GM13976 (cell line): ENCODE results near the gene ARFRP1.
"Not testable (repeated sequence)": the region's sequence is repeated elsewhere in the genome, so short reads cannot be mapped to it uniquely, and the experiment has no call there.

Experiments used
- DNase-seq: peaks from one replicate; pipeline ENCODE4 v3.0.0; 2012; ENCODE audit warnings: low spot score
- CTCF ChIP-seq: IDR thresholded peaks from 2 replicates; pipeline ENCODE4 v1.5.1; 2012; ENCODE audit warnings: borderline replicate concordance, mild to moderate bottlenecking; ENCODE audit not compliant: insufficient read depth; ENCODE audit errors: extremely low read depth, missing control alignments, control extremely low read depth
- in situ Hi-C: fragments of 300-500 bp; cut with MboI; formaldehyde crosslinking; loops from one replicate; pipeline ENCODE4 v1.12.0; 2022; ENCODE audit warnings: low sequenced_read_pairs, mixed read lengths, inconsistent platforms; ENCODE audit not compliant: unreplicated experiment

Gene ARFRP1

DNA sequence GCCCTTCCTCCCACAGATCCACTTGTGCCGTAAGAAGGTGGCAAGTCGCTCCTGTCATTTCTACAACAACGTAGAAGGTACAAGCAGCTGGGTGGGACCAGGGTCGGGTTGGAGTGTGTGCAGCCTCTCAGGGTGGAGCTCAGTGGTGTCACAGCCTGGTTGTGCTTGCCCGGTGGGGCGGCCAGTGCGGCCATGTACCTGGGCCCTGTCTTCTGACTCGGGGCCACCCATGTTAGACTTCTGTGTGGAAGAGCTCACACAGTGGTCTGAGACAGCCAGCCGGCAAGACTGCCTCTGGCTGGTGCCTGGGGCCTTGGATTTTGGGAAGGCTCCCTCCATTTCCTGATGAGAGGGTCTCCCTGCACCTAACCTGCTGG is 45.0 kb downstream of the ARFRP1 start:
- in situ Hi-C loops, result no loop called here
- no peak for DNase-seq
- no peak for TF ChIP-seq CTCF

GRCh38 chr20:63661959-63662812 is 45.6 kb downstream of the ARFRP1 start:
- in situ Hi-C loops, result no loop called here

DNA sequence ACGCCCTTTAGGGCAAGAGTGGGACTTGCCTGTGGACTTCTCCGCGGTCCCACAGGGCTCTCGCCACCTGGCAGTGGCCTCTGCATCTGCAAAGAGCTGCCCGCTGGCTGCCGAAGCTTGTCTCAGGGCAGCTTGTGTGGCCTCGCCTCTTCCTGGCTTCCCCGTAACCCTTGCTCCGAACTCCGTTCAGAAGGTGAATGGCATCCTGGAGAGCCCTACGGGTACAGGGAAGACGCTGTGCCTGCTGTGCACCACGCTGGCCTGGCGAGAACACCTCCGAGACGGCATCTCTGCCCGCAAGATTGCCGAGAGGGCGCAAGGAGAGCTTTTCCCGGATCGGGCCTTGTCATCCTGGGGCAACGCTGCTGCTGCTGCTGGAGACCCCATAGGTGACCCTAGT is 46.7 kb downstream of the ARFRP1 start:
- in situ Hi-C loops, result no loop called here
- DNase-seq, result no peak
- TF ChIP-seq CTCF, result no peak

More at GRCh38 chr20:63661959-63662812, 45.6 kb downstream of the ARFRP1 start:
- no peak for TF ChIP-seq CTCF
- DNase-seq, result no peak

GRCh38 chr20:63660622-63661021 is 47.2 kb downstream of the ARFRP1 start:
- in situ Hi-C loops, result no loop called here
- no peak for DNase-seq
- TF ChIP-seq CTCF, result no peak

- DNase-seq, in situ Hi-C loops: not testable (repeated sequence)
Observed at GRCh38 chr20:63660174-63660573, 47.6 kb downstream of the ARFRP1 start.

- in situ Hi-C loops, result no loop called here
- DNase-seq, result no peak
- TF ChIP-seq CTCF, result no peak
Observed at GRCh38 chr20:63659370-63659769, 48.4 kb downstream of the ARFRP1 start.

- in situ Hi-C loops, result no loop called here
- no peak for DNase-seq
- no peak for TF ChIP-seq CTCF
Observed at GRCh38 chr20:63658749-63659187, 49.0 kb downstream of the ARFRP1 start.
